A549 (cell line): ENCODE results near the gene AKTIP. TPM values are rescaled to one million over a fixed set of nuclear protein-coding genes. Genes with fewer than 3 reads are reported as not detected.

Experiments
- ATAC-seq, 2 experiments: fragments of 200-7000 bp in 1 of 2; fragments of >200 bp in 1 of 2; cut with Nextera tagmentation in 1 of 2; cut with Tn5 transposase in 1 of 2; 3 replicates each; pipeline versions ENCODE4 v1.8.0 to v1.9.1; 2018 to 2020; ENCODE audit warnings: mild to moderate bottlenecking in 1 of 2, moderate library complexity in 1 of 2
- CTCF ChIA-PET: fragments of 300-600 bp; sonication (Branson Sonifier 250); formaldehyde crosslinking; extraction: SDS; loops from one replicate; lab custom pipeline; 2021; ENCODE audit warnings: antibody characterized with exemption, inconsistent platforms; lab: Yijun Ruan, JAX
- POLR2A ChIA-PET: fragments of 350-600 bp; formaldehyde crosslinking; extraction: SDS; loops from one replicate; lab custom pipeline; 2021; ENCODE audit warnings: antibody characterized with exemption, inconsistent platforms; lab: Yijun Ruan, JAX
- DNase-seq, 2 experiments: peaks; one replicate each; pipeline versions ENCODE4 v3.0.0 to v3.0.0-alpha.2; 2011 to 2016; ENCODE audit warnings: low read depth in 1 of 2, low spot score in 1 of 2
- FAIRE-seq: peaks from 2 replicates; lab custom pipeline; 2011; peaks lifted over from hg19 to GRCh38; lab: Jason Lieb, UNC
- H3K27ac ChIP-seq, 2 experiments: fragments of >200 bp; sonication (Bioruptor Twin); formaldehyde crosslinking; 3 replicates each; pipeline ENCODE4 v1.5.1; 2016 to 2017
- H3K4me1 ChIP-seq: fragments of >200 bp; sonication (Bioruptor Twin); formaldehyde crosslinking; 3 replicates; pipeline ENCODE4 v1.6.1; 2016
- H3K4me2 ChIP-seq: fragments of >200 bp; sonication (Bioruptor Twin); formaldehyde crosslinking; 3 replicates; pipeline ENCODE4 v1.6.1; 2016
- H3K4me3 ChIP-seq: fragments of >200 bp; sonication (Bioruptor Twin); formaldehyde crosslinking; 3 replicates; pipeline ENCODE4 v1.5.1; 2016
- H3K9me3 ChIP-seq: fragments of >200 bp; sonication (Bioruptor Twin); formaldehyde crosslinking; 3 replicates; pipeline ENCODE4 v1.6.1; 2016
- CBX2 ChIP-seq: fragments of 200-600 bp; sonication (generic); IDR thresholded peaks from 2 replicates; pipeline ENCODE4 v1.6.1; 2016; ENCODE audit warnings: low read depth, mild to moderate bottlenecking, borderline replicate concordance
- CEBPB ChIP-seq, 2 experiments: fragments of >200 bp in 1 of 2; sonication (Bioruptor Twin) in 1 of 2; formaldehyde crosslinking in 1 of 2; IDR thresholded peaks; 2 replicates each; pipeline ENCODE4 v1.6.1; 2012 to 2016
- EHF ChIP-seq: fragments of 250-450 bp; sonication (Bioruptor Pico); IDR thresholded peaks from 2 replicates; pipeline ENCODE4 v1.5.0; 2020; ENCODE audit warnings: mild to moderate bottlenecking
- EHMT2 ChIP-seq: fragments of 200-600 bp; sonication (generic); IDR thresholded peaks from 2 replicates; pipeline ENCODE4 v1.6.1; 2016; ENCODE audit warnings: antibody characterized with exemption, low read depth, mild to moderate bottlenecking, moderate library complexity
- EP300 ChIP-seq, 2 experiments: fragments of >200 bp; sonication (Bioruptor Twin); formaldehyde crosslinking; IDR thresholded peaks; 2 replicates in 1 of 2; 3 replicates in 1 of 2; pipeline ENCODE4 v1.6.1; 2016 to 2017
- ESRRA ChIP-seq: fragments of 150-350 bp; IDR thresholded peaks from 2 replicates; pipeline ENCODE4 v1.6.1; 2014; ENCODE audit warnings: mild to moderate bottlenecking, low read length, borderline replicate concordance
- HEYL ChIP-seq: fragments of 250-450 bp; sonication (Bioruptor Pico); IDR thresholded peaks from 2 replicates; pipeline ENCODE4 v1.8.0; 2021; ENCODE audit warnings: mild to moderate bottlenecking, moderate library complexity
- KDM5A ChIP-seq: fragments of 200-600 bp; sonication (generic); IDR thresholded peaks from 2 replicates; pipeline ENCODE4 v1.6.1; 2016; ENCODE audit warnings: antibody characterized with exemption, mild to moderate bottlenecking
- MAZ ChIP-seq: fragments of 150-350 bp; IDR thresholded peaks from 2 replicates; pipeline ENCODE4 v1.6.1; 2014; ENCODE audit warnings: antibody characterized with exemption, low read depth, low read length, borderline replicate concordance
- NFE2L2 ChIP-seq: fragments of 150-350 bp; conservative IDR thresholded peaks from 2 replicates; pipeline ENCODE4 v1.6.1; 2014; ENCODE audit warnings: low read length
- NPAS2 ChIP-seq: fragments of 250-450 bp; sonication (Bioruptor Pico); IDR thresholded peaks from 2 replicates; pipeline ENCODE4 v1.8.0; 2022; ENCODE audit warnings: mild to moderate bottlenecking, moderate library complexity, borderline replicate concordance
- NR3C1 ChIP-seq: fragments of >200 bp; sonication (Bioruptor Twin); formaldehyde crosslinking; IDR thresholded peaks from 3 replicates; pipeline ENCODE4 v1.6.1; 2017
- POLR2AphosphoS2 ChIP-seq: conservative IDR thresholded peaks from 2 replicates; pipeline ENCODE4 v1.6.1; 2012; ENCODE audit warnings: low read length, improper control_type of control experiment, inconsistent platforms
- RFX5 ChIP-seq: fragments of 450-650 bp; IDR thresholded peaks from 2 replicates; pipeline ENCODE4 v1.7.1; 2014; ENCODE audit warnings: antibody characterized with exemption, mild to moderate bottlenecking, moderate library complexity
- SMC3 ChIP-seq: fragments of >200 bp; sonication (Bioruptor Twin); formaldehyde crosslinking; IDR thresholded peaks from 3 replicates; pipeline ENCODE4 v1.6.1; 2018; ENCODE audit warnings: inconsistent platforms
- SREBF2 ChIP-seq: fragments of 450-650 bp; IDR thresholded peaks from 2 replicates; pipeline ENCODE4 v1.6.1; 2014; ENCODE audit warnings: mild to moderate bottlenecking, moderate library complexity
- TP53 ChIP-seq: fragments of 250-450 bp; sonication (Bioruptor Pico); IDR thresholded peaks from 2 replicates; pipeline ENCODE4 v1.5.0; 2021; ENCODE audit warnings: mild to moderate bottlenecking, moderate library complexity
- ZC3H11A ChIP-seq: fragments of 450-650 bp; IDR thresholded peaks from 2 replicates; pipeline ENCODE4 v1.6.1; 2014; ENCODE audit warnings: antibody characterized with exemption, mild to moderate bottlenecking
- WGBS: methylation state at CpG from one replicate; pipeline ENCODE4 v1.1.6; 2017; ENCODE audit errors: missing lambda C conversion rate; 5-methylcytosine and 5-hydroxymethylcytosine counted together
- polyA plus RNA-seq, 4 experiments: library from polyadenylated mRNA; depleted of rRNA in 3 of 4; stranded (reverse); fragments of >200 nt; fragmentation: RNase III in 1 of 4; extraction: RNeasy Plus Mini Kit Qiagen cat#74134 plus additional on column Dnase treatment in 1 of 4; gene quantifications; 2 replicates in 3 of 4; 3 replicates in 1 of 4; pipeline ENCODE4 v1.2.3, GENCODE V29; 2011 to 2017
- TF ChIP-seq, protein P1 (sequence below): fragments of 150-350 bp; IDR thresholded peaks from 2 replicates; pipeline ENCODE4 v1.6.1; 2014; ENCODE audit warnings: low read depth, mild to moderate bottlenecking, low read length
- TF ChIP-seq, protein P2 (sequence below): fragments of 250-450 bp; sonication (Bioruptor Pico); IDR thresholded peaks from 2 replicates; pipeline ENCODE4 v1.5.0; 2020; ENCODE audit warnings: low read depth, mild to moderate bottlenecking, moderate library complexity
- TF ChIP-seq, protein P3 (sequence below): fragments of >200 bp; sonication (Bioruptor Twin); formaldehyde crosslinking; IDR thresholded peaks from 3 replicates; pipeline ENCODE4 v1.5.1; 2016
- TF ChIP-seq, protein P4 (sequence below): fragments of 250-450 bp; sonication (Bioruptor Pico); IDR thresholded peaks from 2 replicates; pipeline ENCODE4 v1.5.0; 2021; ENCODE audit warnings: mild to moderate bottlenecking, moderate library complexity, borderline replicate concordance
- TF ChIP-seq, protein P5 (sequence below): fragments of >200 bp; sonication (Bioruptor Twin); formaldehyde crosslinking; IDR thresholded peaks from 2 replicates; pipeline ENCODE4 v1.6.1; 2016

AKTIP gene
- polyA plus RNA-seq, 2 of the 4 experiments (the other 2 are of a cell fraction), result 21.0 to 48.4 TPM

DNA sequence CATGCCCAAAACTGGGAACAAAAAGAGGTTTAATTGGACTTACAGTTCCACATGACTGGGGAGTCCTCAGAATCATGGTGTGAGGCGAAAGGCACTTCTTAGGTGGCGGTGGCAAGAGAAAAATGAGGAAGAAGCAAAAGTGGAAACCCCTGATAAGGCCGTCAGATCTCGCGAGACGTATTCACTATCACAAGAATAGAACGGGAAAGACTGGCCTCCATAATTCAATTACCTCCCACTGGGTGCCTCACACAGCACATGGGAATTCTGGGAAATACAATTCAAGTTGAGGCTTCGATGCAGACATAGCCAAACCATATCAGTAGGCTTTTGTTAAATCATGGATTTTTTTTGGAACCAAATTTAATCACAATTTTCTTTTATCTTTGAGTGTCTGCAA, 44.4 kb downstream of the AKTIP start:
- H3K27ac ChIP-seq, result no peak overlapping the region
- ChIA-PET CTCF (interaction anchor here (1.2 kb wide), 1 partner anchor 83 kb away, joined by 3 read pairs; no protein-coding TSS in a partner anchor), POLR2A (no interaction called here)
- FAIRE-seq (no peak), DNase-seq (no peak), ATAC-seq (no peak)
- no peak for TF ChIP-seq POLR2AphosphoS2
- no peak for TF ChIP-seq ZC3H11A
- no peak for TF ChIP-seq SMC3
- TF ChIP-seq ESRRA, result no peak
- H3K4me3 ChIP-seq, result no peak overlapping the region
- 97% methylated on average over 8 of the region's 8 CpGs for WGBS
- H3K4me1 ChIP-seq, result no peaks in the 10 kb centered on the region
- H3K4me2 ChIP-seq, result no peak overlapping the region
- H3K9me3 ChIP-seq, result no peaks in the 10 kb centered on the region

DNA sequence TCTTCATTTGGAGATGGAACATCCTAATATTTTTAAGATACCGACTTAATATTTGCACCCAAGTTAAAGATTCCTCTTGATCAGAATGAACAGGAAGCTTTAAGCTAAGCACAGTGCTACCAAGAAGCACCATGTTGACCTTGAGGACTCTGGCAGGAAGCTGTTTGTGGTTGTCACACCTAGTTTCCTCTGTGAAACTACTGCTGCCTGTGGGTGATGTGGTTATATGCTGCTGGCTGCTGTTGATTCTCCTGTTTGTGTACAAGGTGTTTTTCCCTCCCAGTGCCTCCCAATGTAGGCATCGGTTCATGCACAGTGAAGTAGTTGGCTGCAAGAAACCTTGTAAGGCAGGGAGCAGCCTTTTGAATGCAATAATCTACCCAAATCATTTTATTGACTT, 45.3 kb downstream of the AKTIP start:
- no peak overlapping the region for H3K4me3 ChIP-seq
- ATAC-seq (no peak), FAIRE-seq (no peak), DNase-seq (no peak)
- H3K4me2 ChIP-seq, result no peak overlapping the region
- TF ChIP-seq, protein P1, sequence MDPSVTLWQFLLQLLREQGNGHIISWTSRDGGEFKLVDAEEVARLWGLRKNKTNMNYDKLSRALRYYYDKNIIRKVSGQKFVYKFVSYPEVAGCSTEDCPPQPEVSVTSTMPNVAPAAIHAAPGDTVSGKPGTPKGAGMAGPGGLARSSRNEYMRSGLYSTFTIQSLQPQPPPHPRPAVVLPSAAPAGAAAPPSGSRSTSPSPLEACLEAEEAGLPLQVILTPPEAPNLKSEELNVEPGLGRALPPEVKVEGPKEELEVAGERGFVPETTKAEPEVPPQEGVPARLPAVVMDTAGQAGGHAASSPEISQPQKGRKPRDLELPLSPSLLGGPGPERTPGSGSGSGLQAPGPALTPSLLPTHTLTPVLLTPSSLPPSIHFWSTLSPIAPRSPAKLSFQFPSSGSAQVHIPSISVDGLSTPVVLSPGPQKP, result no peak
- TF ChIP-seq CBX2 (no peak), CEBPB (IDR thresholded peaks at IDR 0.05) (no peak), EP300 (IDR thresholded peaks at IDR 0.05) (no peak), HEYL (CRISPR knock-in tag) (no peak), EHF (no peak), NFE2L2 (no peak), RFX5 (no peak), SREBF2 (no peak), MAZ (no peak), KDM5A (no peak), NR3C1 (no peak), TP53 (CRISPR knock-in tag) (no peak), EHMT2 (no peak), NPAS2 (no peak), ESRRA (no peak)
- TF ChIP-seq, protein P2, sequence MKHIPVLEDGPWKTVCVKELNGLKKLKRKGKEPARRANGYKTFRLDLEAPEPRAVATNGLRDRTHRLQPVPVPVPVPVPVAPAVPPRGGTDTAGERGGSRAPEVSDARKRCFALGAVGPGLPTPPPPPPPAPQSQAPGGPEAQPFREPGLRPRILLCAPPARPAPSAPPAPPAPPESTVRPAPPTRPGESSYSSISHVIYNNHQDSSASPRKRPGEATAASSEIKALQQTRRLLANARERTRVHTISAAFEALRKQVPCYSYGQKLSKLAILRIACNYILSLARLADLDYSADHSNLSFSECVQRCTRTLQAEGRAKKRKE (CRISPR knock-in tag), result no peak
- TF ChIP-seq, protein P3, sequence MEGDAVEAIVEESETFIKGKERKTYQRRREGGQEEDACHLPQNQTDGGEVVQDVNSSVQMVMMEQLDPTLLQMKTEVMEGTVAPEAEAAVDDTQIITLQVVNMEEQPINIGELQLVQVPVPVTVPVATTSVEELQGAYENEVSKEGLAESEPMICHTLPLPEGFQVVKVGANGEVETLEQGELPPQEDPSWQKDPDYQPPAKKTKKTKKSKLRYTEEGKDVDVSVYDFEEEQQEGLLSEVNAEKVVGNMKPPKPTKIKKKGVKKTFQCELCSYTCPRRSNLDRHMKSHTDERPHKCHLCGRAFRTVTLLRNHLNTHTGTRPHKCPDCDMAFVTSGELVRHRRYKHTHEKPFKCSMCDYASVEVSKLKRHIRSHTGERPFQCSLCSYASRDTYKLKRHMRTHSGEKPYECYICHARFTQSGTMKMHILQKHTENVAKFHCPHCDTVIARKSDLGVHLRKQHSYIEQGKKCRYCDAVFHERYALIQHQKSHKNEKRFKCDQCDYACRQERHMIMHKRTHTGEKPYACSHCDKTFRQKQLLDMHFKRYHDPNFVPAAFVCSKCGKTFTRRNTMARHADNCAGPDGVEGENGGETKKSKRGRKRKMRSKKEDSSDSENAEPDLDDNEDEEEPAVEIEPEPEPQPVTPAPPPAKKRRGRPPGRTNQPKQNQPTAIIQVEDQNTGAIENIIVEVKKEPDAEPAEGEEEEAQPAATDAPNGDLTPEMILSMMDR, result no peak
- TF ChIP-seq, protein P4, sequence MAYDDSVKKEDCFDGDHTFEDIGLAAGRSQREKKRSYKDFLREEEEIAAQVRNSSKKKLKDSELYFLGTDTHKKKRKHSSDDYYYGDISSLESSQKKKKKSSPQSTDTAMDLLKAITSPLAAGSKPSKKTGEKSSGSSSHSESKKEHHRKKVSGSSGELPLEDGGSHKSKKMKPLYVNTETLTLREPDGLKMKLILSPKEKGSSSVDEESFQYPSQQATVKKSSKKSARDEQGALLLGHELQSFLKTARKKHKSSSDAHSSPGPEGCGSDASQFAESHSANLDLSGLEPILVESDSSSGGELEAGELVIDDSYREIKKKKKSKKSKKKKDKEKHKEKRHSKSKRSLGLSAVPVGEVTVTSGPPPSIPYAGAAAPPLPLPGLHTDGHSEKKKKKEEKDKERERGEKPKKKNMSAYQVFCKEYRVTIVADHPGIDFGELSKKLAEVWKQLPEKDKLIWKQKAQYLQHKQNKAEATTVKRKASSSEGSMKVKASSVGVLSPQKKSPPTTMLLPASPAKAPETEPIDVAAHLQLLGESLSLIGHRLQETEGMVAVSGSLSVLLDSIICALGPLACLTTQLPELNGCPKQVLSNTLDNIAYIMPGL (CRISPR knock-in tag), result no peak
- TF ChIP-seq, protein P5, sequence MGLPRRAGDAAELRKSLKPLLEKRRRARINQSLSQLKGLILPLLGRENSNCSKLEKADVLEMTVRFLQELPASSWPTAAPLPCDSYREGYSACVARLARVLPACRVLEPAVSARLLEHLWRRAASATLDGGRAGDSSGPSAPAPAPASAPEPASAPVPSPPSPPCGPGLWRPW, result no peak
- no peaks in the 10 kb centered on the region for H3K9me3 ChIP-seq
- WGBS, result 97% methylated on average over 2 of the region's 2 CpGs
- no peak overlapping the region for H3K27ac ChIP-seq
- ChIA-PET POLR2A (no interaction called here), CTCF (interaction anchor here (1.2 kb wide), 1 partner anchor 10 kb away, joined by 4 read pairs; no protein-coding TSS in a partner anchor)
- no peaks in the 10 kb centered on the region for H3K4me1 ChIP-seq
